Measurements from ENCODE around the gene SLC22A1.
"Not testable (repeated sequence)": the region's sequence is repeated elsewhere in the genome, so short reads cannot be mapped to it uniquely, and the experiment has no call there.

The SLC22A1 gene

DNA sequence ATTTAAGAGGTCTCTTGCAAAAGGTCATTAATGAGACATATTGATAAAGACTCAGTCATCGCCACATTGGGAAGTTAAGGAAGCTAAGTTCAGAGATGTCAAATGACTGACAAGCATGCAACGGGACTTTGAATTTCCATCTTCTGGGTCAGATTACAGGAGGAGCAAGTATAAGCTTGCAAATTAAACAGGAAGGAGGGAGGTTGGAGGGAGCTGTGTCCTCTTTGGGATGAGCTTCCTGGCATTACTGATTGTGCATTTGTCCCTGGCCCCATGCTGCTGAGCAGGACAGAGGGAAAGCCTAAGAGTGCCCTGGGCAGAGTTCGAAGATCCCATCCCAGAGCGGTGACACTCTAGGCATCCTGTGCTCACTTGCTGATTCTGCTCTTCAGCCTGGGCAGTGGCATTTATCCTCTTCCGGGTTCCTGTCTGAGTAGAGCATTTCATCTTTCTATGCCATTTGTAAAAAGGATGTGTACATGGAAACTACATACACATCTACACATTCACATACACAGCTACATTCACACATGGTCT lies 40.5 kb downstream of the SLC22A1 start:
- Histone ChIP-seq H3K9ac (ENCODE audit: insufficient read length) (no peak overlapping the region), H3K36me3 (ENCODE audit: insufficient read depth, low read length) (no peaks in the 10 kb centered on the region), H3K4me3 (no peak overlapping the region), H3K9me3 (ENCODE audit: low read depth, low read length) (no peaks in the 10 kb centered on the region), H3K27ac (no peak overlapping the region)
- no peak for DNase-seq (ENCODE audit: low read depth, low spot score)
- TF ChIP-seq POLR2AphosphoS5 (IDR thresholded peaks at IDR 0.05; ENCODE audit: borderline replicate concordance, low read depth, low read length): no peak
- no peak for TF ChIP-seq FOXP2 (optimal IDR thresholded peaks at IDR 0.05; ENCODE audit: control extremely low read depth, extremely low read length, insufficient read depth)
- TF ChIP-seq EZH2 (IDR thresholded peaks at IDR 0.05): no peak

DNA sequence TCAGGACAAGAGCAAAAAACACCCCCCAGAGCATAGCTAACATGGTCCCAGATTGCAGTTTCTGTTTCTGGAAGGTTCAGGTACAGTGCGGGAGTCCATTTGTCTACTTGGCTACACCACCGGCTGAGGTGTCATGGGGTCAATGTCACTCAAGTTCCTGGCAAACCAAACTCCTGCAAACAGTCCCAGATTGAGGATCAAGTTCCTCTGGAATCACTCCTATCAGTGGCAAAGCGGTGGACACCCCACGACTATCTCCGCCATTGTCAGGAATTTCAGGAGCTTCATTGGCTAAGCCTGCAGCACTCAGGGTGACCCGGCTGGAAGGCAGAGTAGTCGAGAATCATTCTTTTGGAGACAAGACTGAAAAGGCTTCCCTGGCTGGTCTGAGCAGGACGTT lies 41.8 kb downstream of the SLC22A1 start:
- Histone ChIP-seq H3K27ac (no peak overlapping the region), H3K9ac (ENCODE audit: insufficient read length) (no peak overlapping the region), H3K4me3 (no peak overlapping the region), H3K9me3 (ENCODE audit: low read depth, low read length) (no peaks in the 10 kb centered on the region), H3K36me3 (ENCODE audit: insufficient read depth, low read length) (no peaks in the 10 kb centered on the region)
- no peak for DNase-seq (ENCODE audit: low read depth, low spot score)
- TF ChIP-seq FOXP2 (optimal IDR thresholded peaks at IDR 0.05; ENCODE audit: control extremely low read depth, extremely low read length, insufficient read depth) (no peak), EZH2 (IDR thresholded peaks at IDR 0.05) (no peak), POLR2AphosphoS5 (IDR thresholded peaks at IDR 0.05; ENCODE audit: borderline replicate concordance, low read depth, low read length) (no peak)

DNA sequence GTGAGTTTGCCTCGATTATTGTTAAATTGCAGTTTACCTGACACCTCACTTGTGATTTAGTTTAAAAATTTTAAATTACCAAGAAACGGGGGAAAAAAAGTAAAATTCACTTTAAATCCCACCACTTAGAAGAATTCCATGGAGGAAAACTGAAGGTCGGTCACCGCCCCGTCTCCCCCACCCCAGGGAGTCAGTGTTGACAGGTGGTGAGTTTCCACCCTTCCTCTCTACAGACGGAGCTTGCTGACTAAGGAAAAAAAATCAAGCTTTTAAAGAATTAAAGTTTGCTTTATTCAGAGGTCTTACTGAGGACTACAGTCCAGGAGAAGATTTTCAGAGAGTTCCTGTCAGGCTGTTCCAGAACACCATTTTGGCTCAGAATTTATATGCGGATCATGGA lies 42.3 kb downstream of the SLC22A1 start:
- no peak for TF ChIP-seq POLR2AphosphoS5 (IDR thresholded peaks at IDR 0.05; ENCODE audit: borderline replicate concordance, low read depth, low read length)
- no peak for TF ChIP-seq EZH2 (IDR thresholded peaks at IDR 0.05)
- TF ChIP-seq FOXP2 (optimal IDR thresholded peaks at IDR 0.05; ENCODE audit: control extremely low read depth, extremely low read length, insufficient read depth): no peak
- H3K9me3 ChIP-seq (ENCODE audit: low read depth, low read length): no peaks in the 10 kb centered on the region
- H3K36me3 ChIP-seq (ENCODE audit: insufficient read depth, low read length): no peaks in the 10 kb centered on the region
- DNase-seq (ENCODE audit: low read depth, low spot score): no peak
- no peak overlapping the region for H3K27ac ChIP-seq
- H3K4me3 ChIP-seq: no peak overlapping the region
- H3K9ac ChIP-seq (ENCODE audit: insufficient read length): no peak overlapping the region

DNA sequence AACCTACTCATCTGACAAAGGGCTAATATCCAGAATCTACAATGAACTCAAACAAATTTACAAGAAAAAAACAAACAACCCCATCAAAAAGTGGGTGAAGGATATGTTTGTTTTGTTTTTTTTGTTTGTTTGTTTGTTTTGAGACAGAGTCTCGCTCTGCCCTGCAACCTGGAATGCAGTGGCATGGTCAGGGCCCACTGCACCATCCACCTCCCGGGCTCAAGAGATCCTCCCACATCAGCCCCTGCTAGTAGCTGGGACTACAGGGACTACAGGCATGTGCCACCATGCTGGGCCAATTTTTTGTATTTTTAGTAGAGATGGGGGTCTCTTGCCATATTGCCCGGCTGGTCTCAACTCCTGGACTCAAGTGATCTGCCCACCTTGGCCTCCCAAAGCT lies 44.3 kb downstream of the SLC22A1 start:
- not testable (repeated sequence) for H3K27ac ChIP-seq; H3K9me3 ChIP-seq (ENCODE audit: low read depth, low read length); H3K36me3 ChIP-seq (ENCODE audit: insufficient read depth, low read length); DNase-seq (ENCODE audit: low read depth, low spot score); H3K4me3 ChIP-seq; H3K9ac ChIP-seq (ENCODE audit: insufficient read length)

DNA sequence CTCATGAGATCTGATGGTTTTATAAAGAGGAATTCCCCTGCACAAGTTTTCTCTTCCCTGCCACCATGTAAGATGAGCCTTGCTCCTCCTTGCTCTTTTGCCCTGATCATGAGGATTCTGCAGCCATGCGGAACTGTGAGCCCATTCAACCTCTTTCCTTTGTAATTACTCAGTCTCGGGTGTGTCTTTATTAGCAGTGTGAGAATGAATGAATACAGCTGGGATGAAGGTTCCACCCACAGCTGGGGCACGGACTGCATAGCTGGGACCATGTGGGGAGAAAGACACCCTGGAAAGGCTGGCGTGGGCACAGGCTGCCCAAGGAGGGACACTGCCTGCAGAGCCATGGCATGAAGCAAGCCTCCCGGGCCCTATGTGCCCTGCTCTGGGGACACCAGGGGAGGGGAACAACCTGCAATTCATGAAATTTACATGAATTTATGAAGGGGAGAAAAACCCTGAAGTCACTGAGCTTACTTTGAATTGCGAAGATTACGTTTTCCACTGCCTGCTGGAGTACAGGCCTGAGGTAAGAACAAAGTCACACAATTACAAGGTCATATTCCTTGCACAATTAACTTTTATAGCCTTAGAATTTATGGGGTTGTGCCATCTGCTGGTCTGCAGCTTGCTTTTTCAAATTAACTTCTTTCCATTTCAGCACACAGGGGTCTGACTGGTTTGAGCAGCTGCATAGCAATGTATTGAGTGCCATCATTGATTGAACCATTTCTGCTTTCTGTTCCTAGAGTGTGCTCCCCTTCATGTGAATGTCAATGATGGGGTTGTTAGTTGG lies 46.2 kb downstream of the SLC22A1 start:
- Histone ChIP-seq H3K27ac (no peak overlapping the region), H3K9me3 (ENCODE audit: low read depth, low read length) (no peaks in the 10 kb centered on the region)
- DNase-seq (ENCODE audit: low read depth, low spot score): no peak

DNA sequence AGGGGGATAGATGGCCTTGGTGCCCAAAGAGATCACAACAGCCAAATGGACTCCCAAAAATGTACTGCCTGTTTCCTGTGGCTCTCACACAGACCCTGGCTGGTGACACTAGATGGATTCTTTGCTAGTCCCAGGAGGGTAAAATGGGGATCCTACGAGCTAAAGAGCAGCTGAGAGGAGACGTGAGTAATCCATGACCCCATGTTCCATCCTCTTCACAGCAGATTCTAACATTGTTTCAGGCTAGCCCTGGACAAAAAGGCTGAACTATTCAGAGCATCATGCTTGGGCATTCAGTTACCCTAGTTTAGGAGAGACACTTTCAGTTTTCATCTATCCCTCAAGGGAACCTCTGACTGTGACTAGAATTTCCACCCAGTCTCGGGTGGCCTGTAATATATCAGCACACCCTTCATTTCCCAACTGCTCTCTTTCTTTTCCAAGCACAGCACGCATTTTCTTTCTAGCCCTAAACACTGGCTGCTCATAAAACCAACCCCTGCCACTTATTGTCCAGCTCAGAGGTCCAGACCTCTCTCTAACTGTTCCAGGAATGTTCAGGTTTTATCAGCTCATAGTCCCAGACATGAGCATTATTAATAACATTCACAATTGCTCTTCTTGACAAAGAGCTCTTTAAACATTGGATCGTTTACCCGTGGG lies 48.5 kb downstream of the SLC22A1 start:
- H3K4me3 ChIP-seq: no peak overlapping the region
- DNase-seq (ENCODE audit: low read depth, low spot score): no peak
- no peak for TF ChIP-seq POLR2AphosphoS5 (IDR thresholded peaks at IDR 0.05; ENCODE audit: borderline replicate concordance, low read depth, low read length)
- no peak for TF ChIP-seq EZH2 (IDR thresholded peaks at IDR 0.05)
- TF ChIP-seq FOXP2 (optimal IDR thresholded peaks at IDR 0.05; ENCODE audit: control extremely low read depth, extremely low read length, insufficient read depth): no peak

More for the DNA sequence above, 46.2 kb downstream of the SLC22A1 start:
- Histone ChIP-seq H3K9ac (ENCODE audit: insufficient read length) (no peak overlapping the region), H3K4me3 (no peak overlapping the region), H3K36me3 (ENCODE audit: insufficient read depth, low read length) (no peaks in the 10 kb centered on the region)
- TF ChIP-seq FOXP2 (optimal IDR thresholded peaks at IDR 0.05; ENCODE audit: control extremely low read depth, extremely low read length, insufficient read depth): no peak

DNA sequence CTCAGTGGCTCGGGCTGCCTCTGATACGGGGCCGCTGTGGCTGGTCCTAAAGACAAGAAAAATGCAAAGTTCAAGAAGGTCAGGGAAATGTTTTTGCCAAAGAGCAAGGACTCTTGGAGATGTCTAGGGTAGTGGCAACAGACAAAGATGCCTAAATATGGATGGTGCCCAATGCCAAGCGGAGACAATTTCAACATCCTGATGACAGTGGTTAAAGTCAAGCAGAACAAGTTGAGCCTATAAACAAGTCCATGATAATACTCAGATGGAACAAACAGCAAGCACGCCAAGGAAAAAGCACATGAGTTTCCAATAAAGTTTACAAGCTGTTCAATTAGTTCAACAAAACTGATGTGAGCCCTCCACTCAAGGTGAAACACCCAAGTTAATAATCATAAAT lies 51.1 kb downstream of the SLC22A1 start:
- Histone ChIP-seq H3K36me3 (ENCODE audit: insufficient read depth, low read length) (no peaks in the 10 kb centered on the region), H3K4me3 (no peak overlapping the region), H3K9ac (ENCODE audit: insufficient read length) (no peak overlapping the region), H3K27ac (no peak overlapping the region), H3K9me3 (ENCODE audit: low read depth, low read length) (no peaks in the 10 kb centered on the region)
- no peak for TF ChIP-seq EZH2 (IDR thresholded peaks at IDR 0.05)
- TF ChIP-seq POLR2AphosphoS5 (IDR thresholded peaks at IDR 0.05; ENCODE audit: borderline replicate concordance, low read depth, low read length): no peak
- no peak for TF ChIP-seq FOXP2 (optimal IDR thresholded peaks at IDR 0.05; ENCODE audit: control extremely low read depth, extremely low read length, insufficient read depth)
- no peak for DNase-seq (ENCODE audit: low read depth, low spot score)

More for the DNA sequence above, 48.5 kb downstream of the SLC22A1 start:
- Histone ChIP-seq H3K36me3 (ENCODE audit: insufficient read depth, low read length) (no peaks in the 10 kb centered on the region), H3K9ac (ENCODE audit: insufficient read length) (no peak overlapping the region), H3K27ac (no peak overlapping the region), H3K9me3 (ENCODE audit: low read depth, low read length) (no peaks in the 10 kb centered on the region)

DNA sequence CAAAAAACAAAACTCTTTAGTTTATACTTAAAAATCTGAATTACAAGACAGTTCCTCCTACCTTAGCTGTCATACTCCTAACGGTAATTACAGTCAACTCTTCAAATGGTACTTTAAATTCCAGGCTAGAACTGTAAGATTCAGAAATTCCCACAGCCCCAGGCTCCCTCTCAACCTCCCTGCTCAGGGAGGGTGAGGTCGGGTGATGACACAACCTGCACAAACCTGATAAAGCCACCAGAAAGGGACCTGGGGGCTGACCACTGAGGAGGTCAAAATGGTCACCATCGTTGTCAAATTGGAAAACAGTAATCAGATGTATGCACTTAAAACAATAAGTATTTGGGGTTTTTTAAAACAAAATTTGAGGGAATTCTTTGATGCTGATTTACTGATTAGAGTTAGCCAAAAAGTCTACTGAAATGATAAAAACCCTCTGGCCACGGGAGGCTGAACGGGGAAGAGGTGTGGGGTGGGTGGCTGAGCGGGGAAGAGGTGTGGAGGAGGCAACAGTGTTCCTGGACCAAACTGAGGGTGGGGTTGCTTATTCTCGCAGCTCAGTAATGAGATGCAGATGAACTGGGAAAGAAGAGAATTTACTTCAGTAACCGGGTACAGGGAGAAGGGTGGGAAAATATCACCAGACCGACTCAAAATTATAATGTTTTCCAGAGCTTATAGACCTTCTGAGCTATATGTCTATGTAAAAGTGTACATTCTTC lies 52.4 kb downstream of the SLC22A1 start:
- no peaks in the 10 kb centered on the region for H3K36me3 ChIP-seq (ENCODE audit: insufficient read depth, low read length)
- no peak for DNase-seq (ENCODE audit: low read depth, low spot score)
- H3K9ac ChIP-seq (ENCODE audit: insufficient read length): no peak overlapping the region
- no peak overlapping the region for H3K27ac ChIP-seq
- no peaks in the 10 kb centered on the region for H3K9me3 ChIP-seq (ENCODE audit: low read depth, low read length)
- no peak overlapping the region for H3K4me3 ChIP-seq
- no peak for TF ChIP-seq POLR2AphosphoS5 (IDR thresholded peaks at IDR 0.05; ENCODE audit: borderline replicate concordance, low read depth, low read length)
- TF ChIP-seq EZH2 (IDR thresholded peaks at IDR 0.05): no peak
- TF ChIP-seq FOXP2 (optimal IDR thresholded peaks at IDR 0.05; ENCODE audit: control extremely low read depth, extremely low read length, insufficient read depth): no peak

All from SK-N-MC (cell line).